ENCODE data around the gene HLCS. TPM values are rescaled to one million over a fixed set of nuclear protein-coding genes. Genes with fewer than 3 reads are reported as not detected.

HLCS gene
- total RNA-seq, 2 experiments from 2014 or later: 14.3 to 15.0 TPM

GRCh38 chr21:36913247-36914169 is 53.0 kb downstream of the HLCS start:
- no peak for DNase-seq
- no peak for ATAC-seq
- no peaks in the 10 kb centered on the region for H3K27me3 Mint-ChIP-seq
- intact Hi-C loops (cut with DNase I, micrococcal nuclease): no loop called here
- no peak overlapping the region for H3K27ac Mint-ChIP-seq
- ChIA-PET CTCF (no interaction called here), POLR2A (interaction anchor here (0.6 kb wide), 1 partner anchor 39 kb away, joined by 3 read pairs; no protein-coding TSS in a partner anchor)
- no peak overlapping the region for H3K4me3 Mint-ChIP-seq
- H3K4me1 Mint-ChIP-seq: peaks cover 40% of the 10 kb centered on the region
- H3K9me3 Mint-ChIP-seq (ENCODE audit: low read depth): no peaks in the 10 kb centered on the region
- H3K36me3 Mint-ChIP-seq (ENCODE audit: low read depth): peaks cover 4% of the 10 kb centered on the region

- Mint-ChIP-seq H3K4me3 (no peak overlapping the region), H3K4me1 (peaks cover 37% of the 10 kb centered on the region), H3K27ac (peak overlapping the region; percentile 85), H3K36me3 (ENCODE audit: low read depth) (peaks cover 6% of the 10 kb centered on the region), H3K9me3 (ENCODE audit: low read depth) (no peaks in the 10 kb centered on the region), H3K27me3 (no peaks in the 10 kb centered on the region)
- ATAC-seq (no peak), DNase-seq (no peak)
- CTCF ChIA-PET: interaction anchor here (0.7 to 1.1 kb wide), 2 partner anchors 19 to 280 kb away, joined by 4 to 5 read pairs; no protein-coding TSS in a partner anchor
- POLR2A ChIA-PET: no interaction called here
- intact Hi-C loops (cut with DNase I, micrococcal nuclease): no loop called here
Measured at GRCh38 chr21:36910581-36911307, 55.7 kb downstream of the HLCS start.

- peak; percentile 87 for ATAC-seq
- no peaks in the 10 kb centered on the region for H3K27me3 Mint-ChIP-seq
- no peaks in the 10 kb centered on the region for H3K9me3 Mint-ChIP-seq (ENCODE audit: low read depth)
- ChIA-PET CTCF (interaction anchor here (0.7 kb wide), 1 partner anchor 20 kb away, joined by 4 read pairs; no protein-coding TSS in a partner anchor), POLR2A (no interaction called here)
- no peak overlapping the region for H3K4me3 Mint-ChIP-seq
- peaks cover 6% of the 10 kb centered on the region for H3K36me3 Mint-ChIP-seq (ENCODE audit: low read depth)
- peak; percentile 39 for DNase-seq
- intact Hi-C loops (cut with DNase I, micrococcal nuclease): no loop called here
- H3K27ac Mint-ChIP-seq: peak overlapping the region; percentile 85
- peaks cover 38% of the 10 kb centered on the region for H3K4me1 Mint-ChIP-seq
Measured at GRCh38 chr21:36909901-36910561, 56.4 kb downstream of the HLCS start.

GRCh38 chr21:36909423-36909822 is 57.0 kb downstream of the HLCS start:
- ChIA-PET CTCF (no interaction called here), POLR2A (no interaction called here)
- peak overlapping the region; percentile 85 for H3K27ac Mint-ChIP-seq
- H3K36me3 Mint-ChIP-seq (ENCODE audit: low read depth): peaks cover 6% of the 10 kb centered on the region
- DNase-seq: peak; percentile 11
- H3K27me3 Mint-ChIP-seq: no peaks in the 10 kb centered on the region
- no peak overlapping the region for H3K4me3 Mint-ChIP-seq
- peak; percentile 59 for ATAC-seq
- intact Hi-C loops (cut with DNase I, micrococcal nuclease): no loop called here
- peaks cover 44% of the 10 kb centered on the region for H3K4me1 Mint-ChIP-seq
- H3K9me3 Mint-ChIP-seq (ENCODE audit: low read depth): no peaks in the 10 kb centered on the region

GRCh38 chr21:36908260-36908908 is 58.1 kb downstream of the HLCS start:
- H3K4me3 Mint-ChIP-seq: no peak overlapping the region
- H3K9me3 Mint-ChIP-seq (ENCODE audit: low read depth): no peaks in the 10 kb centered on the region
- DNase-seq: no peak
- intact Hi-C loops (cut with DNase I, micrococcal nuclease): no loop called here
- peaks cover 51% of the 10 kb centered on the region for H3K4me1 Mint-ChIP-seq
- no peaks in the 10 kb centered on the region for H3K27me3 Mint-ChIP-seq
- ChIA-PET CTCF (interaction anchor here (0.7 to 2.1 kb wide), 3 partner anchors 9 to 146 kb away, joined by 3 to 5 read pairs (median 3); no protein-coding TSS in a partner anchor), POLR2A (no interaction called here)
- peaks cover 6% of the 10 kb centered on the region for H3K36me3 Mint-ChIP-seq (ENCODE audit: low read depth)
- ATAC-seq: no peak
- peak overlapping the region; percentile 85 for H3K27ac Mint-ChIP-seq

- ChIA-PET CTCF (interaction anchor here (0.6 kb wide), 1 partner anchor 222 kb away, joined by 3 read pairs; no protein-coding TSS in a partner anchor), POLR2A (no interaction called here)
- ATAC-seq (peak; percentile 54), DNase-seq (no peak)
- peaks cover 4% of the 10 kb centered on the region for H3K36me3 Mint-ChIP-seq (ENCODE audit: low read depth)
- H3K27me3 Mint-ChIP-seq: no peaks in the 10 kb centered on the region
- peak overlapping the region; percentile 47 for H3K27ac Mint-ChIP-seq
- intact Hi-C loops (cut with DNase I, micrococcal nuclease): no loop called here
- no peaks in the 10 kb centered on the region for H3K9me3 Mint-ChIP-seq (ENCODE audit: low read depth)
- peaks cover 32% of the 10 kb centered on the region for H3K4me1 Mint-ChIP-seq
- H3K4me3 Mint-ChIP-seq: no peak overlapping the region
Measured at GRCh38 chr21:36904093-36904666, 62.3 kb downstream of the HLCS start.

GRCh38 chr21:36902793-36903192 is 63.7 kb downstream of the HLCS start:
- peaks cover 3% of the 10 kb centered on the region for H3K36me3 Mint-ChIP-seq (ENCODE audit: low read depth)
- H3K4me1 Mint-ChIP-seq: peaks cover 24% of the 10 kb centered on the region
- ATAC-seq (peak; percentile 90), DNase-seq (peak; percentile 9)
- POLR2A ChIA-PET: no interaction called here
- H3K9me3 Mint-ChIP-seq (ENCODE audit: low read depth): no peaks in the 10 kb centered on the region
- peak overlapping the region; percentile 84 for H3K27ac Mint-ChIP-seq
- no peaks in the 10 kb centered on the region for H3K27me3 Mint-ChIP-seq
- CTCF ChIA-PET: interaction anchor here (0.6 to 1.3 kb wide), 3 partner anchors 15 to 193 kb away, joined by 3 to 4 read pairs (median 4); no protein-coding TSS in a partner anchor
- H3K4me3 Mint-ChIP-seq: no peak overlapping the region
- intact Hi-C loops (cut with DNase I, micrococcal nuclease): no loop called here

- Mint-ChIP-seq H3K27ac (peak overlapping the region; percentile 84), H3K4me1 (peaks cover 24% of the 10 kb centered on the region), H3K4me3 (no peak overlapping the region)
Measured at GRCh38 chr21:36902331-36902730, 64.1 kb downstream of the HLCS start.

GRCh38 chr21:36901575-36901974 is 64.9 kb downstream of the HLCS start:
- Mint-ChIP-seq H3K9me3 (ENCODE audit: low read depth) (no peaks in the 10 kb centered on the region), H3K36me3 (ENCODE audit: low read depth) (peaks cover 4% of the 10 kb centered on the region), H3K27ac (peak overlapping the region; percentile 19), H3K4me3 (no peak overlapping the region), H3K4me1 (peaks cover 24% of the 10 kb centered on the region), H3K27me3 (no peaks in the 10 kb centered on the region)
- POLR2A ChIA-PET: no interaction called here
- CTCF ChIA-PET: no interaction called here
- DNase-seq: no peak
- ATAC-seq: no peak
- intact Hi-C loops (cut with DNase I, micrococcal nuclease): no loop called here

More at GRCh38 chr21:36902331-36902730, 64.1 kb downstream of the HLCS start:
- intact Hi-C loops (cut with DNase I, micrococcal nuclease): no loop called here
- CTCF ChIA-PET: interaction anchor here (0.9 to 1.3 kb wide), 2 partner anchors 15 to 38 kb away, joined by 4 read pairs; no protein-coding TSS in a partner anchor
- H3K27me3 Mint-ChIP-seq: no peaks in the 10 kb centered on the region
- no peak for ATAC-seq
- no peak for DNase-seq
- peaks cover 3% of the 10 kb centered on the region for H3K36me3 Mint-ChIP-seq (ENCODE audit: low read depth)
- POLR2A ChIA-PET: no interaction called here
- H3K9me3 Mint-ChIP-seq (ENCODE audit: low read depth): no peaks in the 10 kb centered on the region

GRCh38 chr21:36893581-36893980 is 72.9 kb downstream of the HLCS start:
- H3K27me3 Mint-ChIP-seq: no peaks in the 10 kb centered on the region
- H3K27ac Mint-ChIP-seq: no peak overlapping the region
- CTCF ChIA-PET: interaction anchor here (0.6 kb wide), 1 partner anchor 15 kb away, joined by 3 read pairs; no protein-coding TSS in a partner anchor
- POLR2A ChIA-PET: no interaction called here
- intact Hi-C loops (cut with DNase I, micrococcal nuclease): no loop called here
- H3K4me3 Mint-ChIP-seq: no peak overlapping the region
- no peak for ATAC-seq
- H3K36me3 Mint-ChIP-seq (ENCODE audit: low read depth): peaks cover 28% of the 10 kb centered on the region
- H3K9me3 Mint-ChIP-seq (ENCODE audit: low read depth): no peaks in the 10 kb centered on the region
- no peaks in the 10 kb centered on the region for H3K4me1 Mint-ChIP-seq
- DNase-seq: no peak
